ENCODE measurements around the gene ASAP3. TPM values are rescaled to one million over a fixed set of nuclear protein-coding genes. Genes with fewer than 3 reads are reported as not detected.

Gene ASAP3
- total and polyA plus RNA-seq, 2 of the 4 experiments (the other 2 are of a cell fraction) = 18.6 to 18.8 TPM

DNA sequence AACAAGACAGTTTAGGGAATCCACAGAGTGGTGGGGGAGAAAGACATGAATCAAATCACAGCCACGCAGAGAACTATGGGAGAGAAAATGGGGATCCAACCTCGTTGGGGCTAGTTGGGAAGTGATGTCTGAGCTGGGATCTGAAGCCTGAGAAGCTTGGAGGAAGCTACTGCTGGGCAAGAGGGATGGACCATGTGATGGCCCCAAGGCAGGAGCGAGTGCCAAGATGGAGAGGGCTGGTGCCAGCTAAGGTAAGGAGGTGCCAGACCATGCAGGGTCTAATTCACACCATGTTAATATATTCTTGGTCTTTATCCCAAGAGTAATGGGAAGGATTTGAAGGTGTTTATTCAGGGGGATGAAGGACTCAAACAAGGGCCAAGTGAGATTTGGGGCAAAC is 41.2 kb downstream of the ASAP3 start:
- no peak overlapping the region for H2AK5ac ChIP-seq (ENCODE audit: low read depth, low read length)
- no peak overlapping the region for H4K91ac ChIP-seq (ENCODE audit: insufficient read depth, low read depth, low read length)
- H4K8ac ChIP-seq (ENCODE audit: low read depth in 2 of 2, low read length in 2 of 2) = no peak overlapping the region
- no peaks in the 10 kb centered on the region for H4K20me1 ChIP-seq (ENCODE audit: insufficient read depth, low read length)
- ChIA-PET CTCF (no interaction called here), POLR2A (ENCODE audit: unreplicated experiment) (no interaction called here)
- no peaks in the 10 kb centered on the region for H3K9me3 ChIP-seq (ENCODE audit: control insufficient read depth, insufficient read depth, low read length)
- H2AFZ ChIP-seq (replicated peaks; ENCODE audit: low read length, poor library complexity) = no peak overlapping the region
- no peak overlapping the region for H2BK120ac ChIP-seq (ENCODE audit: low read depth, low read length)
- no peak overlapping the region for H2BK15ac ChIP-seq (ENCODE audit: low read depth, low read length)
- dilution Hi-C loops (cut with HindIII; ENCODE audit: low sequenced_read_pairs, unreplicated experiment) = no loop called here
- in situ Hi-C loops (cut with MboI; ENCODE audit: low sequenced_read_pairs) = no loop called here
- ATAC-seq (ENCODE audit: low read depth) = no peak
- no peaks in the 10 kb centered on the region for H3K79me1 ChIP-seq (ENCODE audit: low read depth in 1 of 2, low read length in 2 of 2)
- TF ChIP-seq CHD1 (IDR thresholded peaks at IDR 0.05; ENCODE audit: low read depth, low read length) = no peak
- TF ChIP-seq BHLHE40 (IDR thresholded peaks at IDR 0.05; ENCODE audit: low read depth, low read length) = no peak
- no peak for TF ChIP-seq RFX5 (IDR thresholded peaks at IDR 0.05; ENCODE audit: low read depth, low read length)
- no peak for TF ChIP-seq MAZ (IDR thresholded peaks at IDR 0.05; ENCODE audit: borderline replicate concordance, low read depth, low read length)
- TF ChIP-seq USF2 (IDR thresholded peaks at IDR 0.05; ENCODE audit: low read depth, low read length) = no peak
- no peak for TF ChIP-seq NFE2L2 (IDR thresholded peaks at IDR 0.05; ENCODE audit: low read depth, low read length)
- TF ChIP-seq POLR2A (IDR thresholded peaks at IDR 0.05; ENCODE audit: low read depth, low read length) = no peak
- no peak for TF ChIP-seq MXI1 (IDR thresholded peaks at IDR 0.05; ENCODE audit: borderline replicate concordance, low read depth, low read length)
- no peak for TF ChIP-seq CEBPB (IDR thresholded peaks at IDR 0.05; ENCODE audit: low read depth, low read length)
- TF ChIP-seq RAD21 (IDR thresholded peaks at IDR 0.05; ENCODE audit: low read length) = no peak
- no peak for TF ChIP-seq FOS (IDR thresholded peaks at IDR 0.05; ENCODE audit: low read depth, low read length)
- no peak for TF ChIP-seq SMC3 (IDR thresholded peaks at IDR 0.05; ENCODE audit: low read depth, low read length)
- TF ChIP-seq, protein P1, sequence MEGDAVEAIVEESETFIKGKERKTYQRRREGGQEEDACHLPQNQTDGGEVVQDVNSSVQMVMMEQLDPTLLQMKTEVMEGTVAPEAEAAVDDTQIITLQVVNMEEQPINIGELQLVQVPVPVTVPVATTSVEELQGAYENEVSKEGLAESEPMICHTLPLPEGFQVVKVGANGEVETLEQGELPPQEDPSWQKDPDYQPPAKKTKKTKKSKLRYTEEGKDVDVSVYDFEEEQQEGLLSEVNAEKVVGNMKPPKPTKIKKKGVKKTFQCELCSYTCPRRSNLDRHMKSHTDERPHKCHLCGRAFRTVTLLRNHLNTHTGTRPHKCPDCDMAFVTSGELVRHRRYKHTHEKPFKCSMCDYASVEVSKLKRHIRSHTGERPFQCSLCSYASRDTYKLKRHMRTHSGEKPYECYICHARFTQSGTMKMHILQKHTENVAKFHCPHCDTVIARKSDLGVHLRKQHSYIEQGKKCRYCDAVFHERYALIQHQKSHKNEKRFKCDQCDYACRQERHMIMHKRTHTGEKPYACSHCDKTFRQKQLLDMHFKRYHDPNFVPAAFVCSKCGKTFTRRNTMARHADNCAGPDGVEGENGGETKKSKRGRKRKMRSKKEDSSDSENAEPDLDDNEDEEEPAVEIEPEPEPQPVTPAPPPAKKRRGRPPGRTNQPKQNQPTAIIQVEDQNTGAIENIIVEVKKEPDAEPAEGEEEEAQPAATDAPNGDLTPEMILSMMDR (conservative IDR thresholded peaks at IDR 0.05; ENCODE audit: low read depth, low read length) = no peak
- no peak for TF ChIP-seq MAFK (IDR thresholded peaks at IDR 0.05; ENCODE audit: low read depth, low read length)
- no peak overlapping the region for H3K23ac ChIP-seq (ENCODE audit: low read depth, low read length)
- H3K4me1 ChIP-seq (ENCODE audit: control insufficient read depth, insufficient read depth, low read length) = peaks cover 2% of the 10 kb centered on the region; the same call in 1 of the 2 replicates
- H3K4ac ChIP-seq (ENCODE audit: low read depth, low read length) = no peak overlapping the region
- DNase-seq = no peak
- no peak overlapping the region for H3K18ac ChIP-seq (ENCODE audit: low read depth, low read length)
- no peak overlapping the region for H3K4me3 ChIP-seq (ENCODE audit: insufficient read depth, low read depth, low read length)
- H2BK5ac ChIP-seq (ENCODE audit: low read depth, low read length, poor library complexity, severe bottlenecking) = no peak overlapping the region
- 94% methylated on average over 2 of the region's 3 CpGs; no CpG with 5 or more reads in 1 of the 2 experiments for WGBS, 2 experiments (ENCODE audit: extremely low coverage in 2 of 2, insufficient read length in 1 of 2)
- no peak overlapping the region for H3K4me2 ChIP-seq (ENCODE audit: low read depth, low read length)
- no peaks in the 10 kb centered on the region for H3K9me1 ChIP-seq (ENCODE audit: insufficient read depth, low read length)
- peaks cover 28% of the 10 kb centered on the region for H3K36me3 ChIP-seq (ENCODE audit: control insufficient read depth, insufficient read depth, low read length)
- H4K5ac ChIP-seq (ENCODE audit: low read depth, low read length) = no peak overlapping the region
- no peak overlapping the region for H3K14ac ChIP-seq (replicated peaks; ENCODE audit: low read depth, low read length)
- no peak overlapping the region for H3K9ac ChIP-seq (ENCODE audit: low read depth, low read length)
- no peaks in the 10 kb centered on the region for H3K27me3 ChIP-seq (ENCODE audit: control insufficient read depth, insufficient read depth, low read length)
- no peak overlapping the region for H3K56ac ChIP-seq (ENCODE audit: extremely low read depth, insufficient read depth, low read length)
- no peak overlapping the region for H3K27ac ChIP-seq (ENCODE audit: insufficient read depth, low read length)
- BruUV-seq (replicated peaks) = no TSS peak
- intact Hi-C loops (cut with micrococcal nuclease) = no loop called here
- no peak overlapping the region for H2BK20ac ChIP-seq (ENCODE audit: low read depth, low read length)
- no peak overlapping the region for H2AK9ac ChIP-seq (replicated peaks; ENCODE audit: low read depth, low read length, poor library complexity)
